ENCODE measurements around the gene SH2D6.

Gene SH2D6

DNA sequence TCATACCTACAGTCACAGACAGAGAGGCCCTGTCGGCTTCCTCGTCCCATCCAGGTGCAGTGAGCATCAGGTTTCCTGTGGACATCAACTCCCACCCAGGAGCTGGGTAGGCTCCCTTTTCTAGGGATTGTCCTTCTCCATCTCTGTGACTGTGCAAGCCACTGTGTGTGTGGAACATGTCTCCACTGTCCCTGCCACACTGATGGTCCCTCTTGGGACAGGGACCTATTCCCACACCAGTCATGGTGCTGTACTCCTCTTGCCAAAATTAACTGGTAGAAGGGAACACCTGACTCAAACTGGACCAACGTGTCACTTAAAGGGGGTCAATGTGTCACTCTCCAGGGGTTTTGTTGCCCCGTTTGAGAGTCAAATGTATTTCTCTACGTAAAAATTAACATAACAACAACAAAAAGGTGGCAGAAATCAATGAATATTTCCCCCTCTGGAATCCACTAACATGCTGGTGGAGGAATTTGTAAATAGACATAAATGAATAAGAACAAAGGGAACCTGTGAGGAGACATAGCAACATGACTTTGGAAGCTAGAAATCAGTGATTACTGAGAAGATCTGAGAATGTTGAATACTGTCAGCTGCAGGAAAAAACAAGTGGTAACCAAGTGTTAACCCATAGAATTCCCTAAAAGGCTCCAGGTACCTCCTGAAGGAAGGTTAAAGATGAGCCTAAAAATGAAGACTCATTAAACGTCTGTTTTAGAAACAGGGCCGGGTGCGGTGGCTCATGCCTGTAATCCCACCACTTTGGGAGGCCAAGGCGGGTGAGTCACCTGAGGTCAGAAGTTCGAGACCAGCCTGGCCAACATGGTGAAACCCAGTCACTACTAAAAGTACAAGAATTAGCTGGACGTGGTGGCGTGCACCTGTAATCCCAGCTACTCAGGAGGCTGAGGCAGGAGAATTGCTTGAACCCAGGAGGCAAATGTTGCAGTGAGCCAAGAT lies 40.4 kb downstream of the SH2D6 start:
- H3K27ac ChIP-seq: no peak overlapping the region
- TF ChIP-seq, protein P1, sequence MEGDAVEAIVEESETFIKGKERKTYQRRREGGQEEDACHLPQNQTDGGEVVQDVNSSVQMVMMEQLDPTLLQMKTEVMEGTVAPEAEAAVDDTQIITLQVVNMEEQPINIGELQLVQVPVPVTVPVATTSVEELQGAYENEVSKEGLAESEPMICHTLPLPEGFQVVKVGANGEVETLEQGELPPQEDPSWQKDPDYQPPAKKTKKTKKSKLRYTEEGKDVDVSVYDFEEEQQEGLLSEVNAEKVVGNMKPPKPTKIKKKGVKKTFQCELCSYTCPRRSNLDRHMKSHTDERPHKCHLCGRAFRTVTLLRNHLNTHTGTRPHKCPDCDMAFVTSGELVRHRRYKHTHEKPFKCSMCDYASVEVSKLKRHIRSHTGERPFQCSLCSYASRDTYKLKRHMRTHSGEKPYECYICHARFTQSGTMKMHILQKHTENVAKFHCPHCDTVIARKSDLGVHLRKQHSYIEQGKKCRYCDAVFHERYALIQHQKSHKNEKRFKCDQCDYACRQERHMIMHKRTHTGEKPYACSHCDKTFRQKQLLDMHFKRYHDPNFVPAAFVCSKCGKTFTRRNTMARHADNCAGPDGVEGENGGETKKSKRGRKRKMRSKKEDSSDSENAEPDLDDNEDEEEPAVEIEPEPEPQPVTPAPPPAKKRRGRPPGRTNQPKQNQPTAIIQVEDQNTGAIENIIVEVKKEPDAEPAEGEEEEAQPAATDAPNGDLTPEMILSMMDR (conservative IDR thresholded peaks at IDR 0.05): no peak

DNA sequence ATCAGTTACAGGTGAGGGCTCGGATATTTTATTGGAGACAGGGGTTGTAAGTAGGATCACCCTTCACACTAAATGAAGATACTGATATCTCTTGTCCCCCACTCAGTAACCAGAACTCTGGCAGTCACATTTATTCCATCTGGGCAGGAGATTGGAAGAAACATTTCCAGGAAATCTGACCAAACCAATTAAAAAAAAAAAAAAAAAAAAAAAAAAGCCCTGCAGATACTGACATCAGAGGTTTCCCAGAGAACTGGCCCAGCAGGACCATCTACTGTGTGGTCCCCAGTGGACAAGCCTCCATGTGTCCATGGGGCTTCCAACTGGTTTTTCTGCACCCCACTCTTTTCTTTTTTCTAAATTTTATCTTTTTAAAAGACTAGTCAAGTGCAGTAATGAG lies 41.3 kb downstream of the SH2D6 start:
- H3K27ac ChIP-seq: no peak overlapping the region
- TF ChIP-seq, protein P1 (conservative IDR thresholded peaks at IDR 0.05): no peak

DNA sequence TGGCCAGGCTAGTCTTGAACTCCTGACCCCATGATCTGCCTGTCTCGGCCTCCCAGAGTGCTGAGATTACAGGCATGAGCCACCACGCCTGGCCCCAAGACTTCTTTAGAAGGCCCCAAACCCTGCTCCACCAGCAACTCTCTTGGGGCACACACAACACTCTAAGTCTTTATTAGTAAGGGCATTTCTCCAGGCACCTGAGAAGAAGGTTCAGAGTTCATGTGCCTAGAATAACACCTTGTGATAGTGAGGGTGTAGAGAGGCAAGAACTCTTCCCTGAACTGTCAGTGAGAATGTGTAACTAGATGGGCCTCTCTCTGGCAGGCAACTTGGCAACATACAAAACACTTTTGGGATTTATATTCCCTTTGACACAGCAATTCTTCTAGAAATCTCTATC lies 43.8 kb downstream of the SH2D6 start:
- H3K27ac ChIP-seq: no peak overlapping the region
- TF ChIP-seq, protein P1 (conservative IDR thresholded peaks at IDR 0.05): no peak

DNA sequence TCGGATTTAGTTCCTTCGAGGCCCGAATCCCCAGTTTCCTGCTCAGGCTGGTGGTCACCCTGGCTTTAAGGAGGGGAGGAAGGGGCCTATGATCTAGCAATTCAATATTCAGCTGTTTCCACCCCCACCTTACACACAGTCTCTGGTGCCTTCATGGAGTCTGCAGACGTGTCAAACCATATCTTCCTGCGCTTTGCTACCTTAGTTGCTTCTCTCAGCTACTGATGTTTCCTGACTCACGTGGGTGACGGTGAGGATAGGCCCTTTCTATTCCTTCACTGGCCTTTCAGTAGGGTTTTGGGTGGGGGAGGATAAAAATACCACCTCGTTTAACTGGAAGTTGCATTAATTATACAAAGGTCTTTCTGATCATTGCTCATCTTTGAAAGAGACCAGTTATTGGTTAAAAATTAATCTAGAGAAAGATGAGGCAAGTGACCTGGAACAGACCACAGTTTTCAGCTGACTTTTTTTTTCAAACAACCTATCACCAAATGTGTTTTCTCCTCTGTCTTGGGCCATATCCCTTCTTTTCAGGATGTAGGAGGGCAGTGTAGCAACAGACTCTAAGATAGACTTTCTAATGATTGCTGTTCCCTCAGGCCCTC lies 49.7 kb downstream of the SH2D6 start:
- TF ChIP-seq, protein P1 (conservative IDR thresholded peaks at IDR 0.05): no peak
- peak overlapping the region; percentile 83 for H3K27ac ChIP-seq

DNA sequence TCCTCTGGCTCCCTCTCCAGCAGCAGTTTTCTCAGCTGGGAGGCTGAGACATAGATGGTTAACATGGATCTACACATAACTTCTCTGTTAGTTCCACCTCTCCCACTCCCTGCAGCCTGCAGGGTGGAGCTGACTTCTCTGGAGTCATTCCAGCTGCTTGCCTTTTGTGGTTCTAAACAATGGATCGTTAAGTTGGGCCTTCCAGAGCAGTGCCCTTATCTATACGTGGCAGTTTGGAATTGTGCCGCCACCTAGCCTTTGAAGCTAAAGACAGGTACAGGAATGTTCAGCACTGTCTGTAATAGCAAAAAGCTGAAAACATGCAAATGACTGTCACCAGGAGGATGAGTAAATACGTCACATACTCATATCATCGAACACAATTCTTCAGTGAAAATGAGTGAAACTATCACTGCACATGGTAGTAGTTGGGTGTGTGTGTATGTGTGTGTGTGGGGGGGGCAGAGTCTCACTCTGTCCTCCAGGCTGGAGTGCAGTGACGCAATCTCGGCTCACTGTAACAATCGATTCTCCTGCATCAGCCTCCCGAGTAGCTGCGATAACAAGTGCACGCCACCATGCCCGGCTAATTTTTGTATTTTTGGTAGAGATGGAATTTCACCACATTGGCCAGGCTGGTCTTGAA lies 50.3 kb downstream of the SH2D6 start:
- TF ChIP-seq, protein P1 (conservative IDR thresholded peaks at IDR 0.05): no peak
- H3K27ac ChIP-seq: peak overlapping the region; percentile 83

DNA sequence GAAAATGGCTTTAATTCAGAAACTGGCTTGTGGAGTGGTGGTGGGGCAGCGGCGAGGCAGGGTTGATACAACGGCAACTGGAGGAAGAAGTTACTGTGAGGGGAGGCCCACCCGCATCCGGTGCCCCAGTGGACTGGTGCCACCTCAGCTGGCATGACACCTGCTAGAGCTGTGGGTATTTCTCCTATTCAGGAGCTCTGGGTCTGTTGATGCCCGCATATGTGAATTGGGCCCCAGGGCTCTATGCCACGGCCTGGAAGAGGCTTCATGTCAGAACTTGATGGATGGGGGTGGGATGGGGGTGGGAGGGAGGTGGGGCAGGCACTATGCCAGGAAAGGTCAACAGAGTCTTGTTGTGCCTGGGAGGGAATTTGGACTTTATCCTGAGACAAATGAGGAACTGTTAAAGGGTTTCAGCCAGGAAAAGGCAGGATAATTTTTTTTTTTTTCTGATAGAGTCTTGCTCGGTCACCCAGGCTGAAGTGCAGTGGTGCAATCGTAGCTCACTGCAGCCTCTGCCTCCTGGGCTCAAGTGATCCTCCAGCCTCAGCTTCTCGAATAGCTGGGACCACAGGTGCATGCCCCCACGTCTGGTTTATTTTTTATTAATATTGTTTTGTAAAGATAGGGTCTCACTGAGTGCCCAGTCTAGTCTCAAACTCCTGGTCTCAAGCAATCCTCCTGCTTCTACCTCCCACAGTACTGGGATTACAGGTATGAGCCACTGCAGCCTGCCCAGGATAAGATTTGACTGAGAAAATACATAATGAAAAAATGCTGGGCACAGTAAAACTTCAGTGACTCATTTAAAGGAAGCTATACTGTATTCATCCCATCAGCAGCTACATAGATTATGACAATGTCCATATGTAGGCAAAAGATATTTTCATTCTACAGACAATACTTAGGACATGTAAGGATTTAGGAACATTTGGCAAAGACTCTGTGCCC lies 52.6 kb downstream of the SH2D6 start:
- peak overlapping the region; percentile 83 for H3K27ac ChIP-seq
- TF ChIP-seq, protein P1 (conservative IDR thresholded peaks at IDR 0.05): no peak
